K562 (cell line): ENCODE results near the gene ECT2L. TPM values are rescaled to one million over a fixed set of nuclear protein-coding genes. Genes with fewer than 3 reads are reported as not detected.

ENCODE experiments used
- ATAC-seq: fragments of 200-7000 bp; cut with Tn5 transposase; 3 replicates; pipeline ENCODE4 v1.9.1; 2020; ENCODE audit warnings: moderate library complexity
- BruUV-seq: library from RNA; stranded (reverse); fragments of 400-500 nt; replicated peaks from 2 replicates; lab custom pipeline; 2021; lab: Mats Ljungman, UMichigan
- CTCF ChIA-PET: fragments of 300-600 bp; formaldehyde crosslinking; extraction: SDS; loops from one replicate; lab custom pipeline; 2021; ENCODE audit warnings: low intra/inter-chr PET ratio; lab: Yijun Ruan, JAX
- POLR2A ChIA-PET: fragments of 300-600, 350-650 bp; sonication (Branson Sonifier 250); formaldehyde crosslinking; extraction: SDS; loops from one replicate; lab custom pipeline; 2021; ENCODE audit warnings: antibody characterized with exemption, inconsistent platforms; lab: Yijun Ruan, JAX
- DNase-seq, 4 experiments: peaks; one replicate each; pipeline versions ENCODE4 v3.0.0 to v3.0.0-alpha.2; 2011 to 2018; ENCODE audit warnings: low spot score in 3 of 4, mixed read lengths in 3 of 4; ENCODE audit errors: extremely low read depth in 1 of 4
- FAIRE-seq: peaks from 2 replicates; lab custom pipeline; 2011; peaks lifted over from hg19 to GRCh38; lab: Jason Lieb, UNC
- H2AFZ ChIP-seq: 2 replicates; pipeline ENCODE4 v1.6.0; 2011; ENCODE audit warnings: low read depth, low read length, control low read depth, inconsistent platforms
- H3K27ac ChIP-seq: fragments of 200-600 bp; 3 replicates; pipeline ENCODE4 v1.8.0; 2011; ENCODE audit warnings: low read depth, mild to moderate bottlenecking, control low read depth, inconsistent platforms, low read length, moderate library complexity, mixed read lengths; ENCODE audit errors: extremely low read depth
- H3K27me3 ChIP-seq, 2 experiments: fragments of 300-600 bp in 1 of 2; 2 replicates in 1 of 2; 3 replicates in 1 of 2; pipeline versions ENCODE4 v1.6.0 to v1.8.0; 2011; ENCODE audit warnings: inconsistent platforms in 2 of 2, low read length in 2 of 2, mild to moderate bottlenecking in 1 of 2, mixed read lengths in 1 of 2, moderate library complexity in 1 of 2; ENCODE audit not compliant: control insufficient read depth in 2 of 2, insufficient read depth in 2 of 2
- H3K36me3 ChIP-seq: fragments of 300-600 bp; 3 replicates; pipeline ENCODE4 v1.8.0; 2011; ENCODE audit warnings: mild to moderate bottlenecking, low read length, inconsistent platforms; ENCODE audit not compliant: control insufficient read depth, insufficient read depth
- H3K4me1 ChIP-seq, 2 experiments: fragments of 200-600 bp in 1 of 2; replicated peaks in 1 of 2; 2 replicates in 1 of 2; 3 replicates in 1 of 2; pipeline versions ENCODE4 v1.5.1 to v1.8.0; 2011; ENCODE audit warnings: inconsistent platforms in 2 of 2, low read length in 2 of 2, mild to moderate bottlenecking in 1 of 2, mixed read lengths in 1 of 2, moderate library complexity in 1 of 2; ENCODE audit not compliant: control insufficient read depth in 2 of 2, insufficient read depth in 2 of 2
- H3K4me2 ChIP-seq: 2 replicates; pipeline ENCODE4 v1.6.1; 2011; ENCODE audit warnings: low read length, control low read depth, inconsistent platforms, mixed read lengths; ENCODE audit not compliant: insufficient read depth
- H3K4me3 ChIP-seq: fragments of 200-600 bp; sonication (generic), shearing (Covaris generic); 2 replicates; pipeline ENCODE4 v1.5.1; 2016; ENCODE audit warnings: control low read depth, inconsistent platforms
- H3K79me2 ChIP-seq: fragments of 200-600 bp; 3 replicates; pipeline ENCODE4 v1.8.0; 2011; ENCODE audit warnings: low read length, inconsistent platforms; ENCODE audit not compliant: control insufficient read depth, insufficient read depth
- H3K9ac ChIP-seq, 2 experiments: 2 replicates each; pipeline versions ENCODE4 v1.6.0 to v1.6.1; 2011; ENCODE audit warnings: low read depth in 2 of 2, low read length in 2 of 2, control low read depth in 1 of 2, inconsistent platforms in 1 of 2, mild to moderate bottlenecking in 1 of 2, mixed read lengths in 1 of 2; ENCODE audit not compliant: insufficient read depth in 1 of 2
- H3K9me1 ChIP-seq: one replicate; pipeline ENCODE4 v1.6.0; 2011; ENCODE audit warnings: inconsistent platforms, mild to moderate bottlenecking, low read length, moderate library complexity; ENCODE audit not compliant: control insufficient read depth, insufficient read depth
- H3K9me3 ChIP-seq: replicated peaks from 2 replicates; pipeline ENCODE4 v1.5.1; 2011; ENCODE audit warnings: low read depth, low read length, inconsistent platforms; ENCODE audit not compliant: control insufficient read depth, insufficient read depth
- H4K20me1 ChIP-seq: replicated peaks from 2 replicates; pipeline ENCODE4 v1.6.1; 2011; ENCODE audit warnings: low read length, inconsistent platforms, mixed read lengths; ENCODE audit not compliant: control insufficient read depth, insufficient read depth
- HMG20B ChIP-seq: fragments of 250-450 bp; sonication (Bioruptor Pico); IDR thresholded peaks from 2 replicates; pipeline ENCODE4 v1.5.0; 2021; ENCODE audit warnings: mild to moderate bottlenecking
- HNRNPUL1 ChIP-seq: fragments of 200-400 bp; formaldehyde crosslinking; IDR thresholded peaks from 2 replicates; pipeline ENCODE4 v1.6.1; 2017; ENCODE audit warnings: low read length
- KAT2B ChIP-seq: IDR thresholded peaks from one replicate; pipeline ENCODE4 v1.6.1; 2012; ENCODE audit warnings: low read depth, mild to moderate bottlenecking, control low read depth, inconsistent platforms, low read length, moderate library complexity
- NELFE ChIP-seq: IDR thresholded peaks from 2 replicates; pipeline ENCODE4 v1.6.1; 2011; ENCODE audit warnings: mild to moderate bottlenecking; ENCODE audit not compliant: insufficient read depth, insufficient read length
- PBX2 ChIP-seq, 2 experiments: IDR thresholded peaks in 1 of 2; conservative IDR thresholded peaks in 1 of 2; 2 replicates each; pipeline ENCODE4 v1.6.1; 2016; ENCODE audit warnings: low read depth in 2 of 2, mild to moderate bottlenecking in 1 of 2, missing compliant biosample characterization in 1 of 2, missing genetic modification characterization in 1 of 2, moderate library complexity in 1 of 2
- SPI1 ChIP-seq: IDR thresholded peaks from 2 replicates; pipeline ENCODE4 v1.6.1; 2011; ENCODE audit warnings: low read depth, low read length, control low read depth, borderline replicate concordance
- U2AF1 ChIP-seq: fragments of 200-400 bp; formaldehyde crosslinking; optimal IDR thresholded peaks from 2 replicates; pipeline ENCODE3; 2017; ENCODE audit warnings: mild to moderate bottlenecking, low read depth, low read length, moderate library complexity
- ZHX1 ChIP-seq: fragments of 150-350 bp; conservative IDR thresholded peaks from 2 replicates; pipeline ENCODE4 v1.6.1; 2014; ENCODE audit warnings: low read length
- ZNF12 ChIP-seq: sonication (generic); formaldehyde crosslinking; IDR thresholded peaks from 2 replicates; pipeline ENCODE4 v1.4.0; 2020; ENCODE audit warnings: mild to moderate bottlenecking, missing genetic modification reagents
- ZNF384 ChIP-seq: IDR thresholded peaks from 2 replicates; pipeline ENCODE4 v1.6.1; 2012; ENCODE audit warnings: low read depth, low read length, improper control_type of control experiment
- ZNF780A ChIP-seq: fragments of 250-450 bp; sonication (Bioruptor Pico); IDR thresholded peaks from 2 replicates; pipeline ENCODE4 v1.5.0; 2021; ENCODE audit warnings: mild to moderate bottlenecking
- WGBS: fragments of 100-300 bp; shearing (Covaris generic); methylation state at CpG from one replicate; pipeline ENCODE4 v1.1.6; 2016; ENCODE audit warnings: low coverage, mixed read lengths; ENCODE audit not compliant: insufficient coverage; ENCODE audit errors: missing lambda C conversion rate; 5-methylcytosine and 5-hydroxymethylcytosine counted together
- in situ Hi-C: fragments of 300-500 bp; cut with MboI; formaldehyde crosslinking; loops from 4 replicates; pipeline ENCODE4 v1.15.0; 2018; ENCODE audit warnings: inconsistent platforms, mixed read lengths
- intact Hi-C: fragments of 100-400 bp; cut with micrococcal nuclease; formaldehyde crosslinking; loops from 2 replicates; pipeline ENCODE4 v1.14.2; 2022
- polyA plus RNA-seq, 8 experiments: library from polyadenylated mRNA; depleted of rRNA in 4 of 8; stranded (reverse) in 5 of 8; unstranded in 3 of 8; fragments of >200 nt; fragmentation: Nextera tagmentation in 2 of 8; fragmentation: Illumina TruSeq in 1 of 8; extraction: Ambion mirVana in 2 of 8; extraction: Trizol in 1 of 8; gene quantifications; 2 replicates each; pipeline versions ENCODE4 v1.2.1 to v1.2.3, GENCODE V29; 2011 to 2014; ENCODE audit warnings: inconsistent platforms in 1 of 8, missing spikeins in 1 of 8
- total RNA-seq, 7 experiments: library from RNA; depleted of rRNA in 6 of 7; stranded (reverse); fragments of >200 nt in 6 of 7; fragmentation: Illumina TruSeq in 2 of 7; extraction: Trizol in 2 of 7; gene quantifications; 2 replicates each; pipeline versions ENCODE4 v1.2.1 to v1.2.3, GENCODE V29; 2011 to 2021; ENCODE audit warnings: low replicate concordance in 1 of 7
- TF ChIP-seq, protein P1 (sequence below): fragments of 450-650 bp; IDR thresholded peaks from 2 replicates; pipeline ENCODE4 v1.6.1; 2016; ENCODE audit warnings: missing biosample characterization, missing genetic modification characterization

ECT2L gene
- total and polyA plus RNA-seq, 9 of the 15 experiments (the other 6 are each of a cell fraction or from before 2014, with no cell fraction given): 0.03 to 0.04 TPM; not detected in 7

DNA sequence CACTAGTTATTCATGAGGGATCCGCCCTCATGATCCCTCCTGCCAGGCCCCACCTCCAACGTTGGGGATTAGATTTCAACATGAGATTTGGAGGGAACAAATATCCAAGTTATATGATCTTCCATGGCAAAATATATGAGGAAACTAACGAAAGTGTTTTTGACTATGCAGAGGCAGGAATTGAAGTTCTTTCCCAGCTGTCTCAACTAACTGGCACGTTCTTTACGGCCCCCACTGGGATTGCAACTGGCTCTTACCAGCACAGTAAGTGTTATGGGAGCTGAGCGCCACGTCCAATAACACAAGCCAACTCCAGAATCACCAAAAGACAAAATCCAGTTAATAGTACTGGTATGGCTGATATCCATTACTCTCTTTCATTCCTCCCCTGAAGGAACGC is 66.6 kb downstream of the ECT2L start (continued):
- TF ChIP-seq ZHX1 (no peak), ZNF780A (CRISPR knock-in tag) (no peak), NELFE (no peak), KAT2B (no peak), HNRNPUL1 (no peak), U2AF1 (no peak), ZNF12 (CRISPR knock-in tag) (no peak)
- TF ChIP-seq, protein P1, sequence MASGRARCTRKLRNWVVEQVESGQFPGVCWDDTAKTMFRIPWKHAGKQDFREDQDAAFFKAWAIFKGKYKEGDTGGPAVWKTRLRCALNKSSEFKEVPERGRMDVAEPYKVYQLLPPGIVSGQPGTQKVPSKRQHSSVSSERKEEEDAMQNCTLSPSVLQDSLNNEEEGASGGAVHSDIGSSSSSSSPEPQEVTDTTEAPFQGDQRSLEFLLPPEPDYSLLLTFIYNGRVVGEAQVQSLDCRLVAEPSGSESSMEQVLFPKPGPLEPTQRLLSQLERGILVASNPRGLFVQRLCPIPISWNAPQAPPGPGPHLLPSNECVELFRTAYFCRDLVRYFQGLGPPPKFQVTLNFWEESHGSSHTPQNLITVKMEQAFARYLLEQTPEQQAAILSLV (tag): no peak

GRCh38 chr6:138863321-138863720 is 67.4 kb downstream of the ECT2L start:
- DNase-seq (no peak), FAIRE-seq (no peak), ATAC-seq (no peak)
- Histone ChIP-seq H3K9me1 (no peaks in the 10 kb centered on the region), H3K4me1 (no peaks in the 10 kb centered on the region), H3K27ac (no peak overlapping the region), H3K4me2 (no peak overlapping the region), H3K9me3 (no peaks in the 10 kb centered on the region), H3K4me3 (no peak overlapping the region), H2AFZ (no peak overlapping the region), H3K27me3 (peaks cover 24% of the 10 kb centered on the region in 2 experiments), H3K36me3 (no peaks in the 10 kb centered on the region), H4K20me1 (no peaks in the 10 kb centered on the region), H3K79me2 (no peaks in the 10 kb centered on the region), H3K9ac (no peak overlapping the region)
- CTCF ChIA-PET: no interaction called here
- intact Hi-C loops (no loop called here), in situ Hi-C loops (no loop called here)
- TF ChIP-seq ZNF384 (no peak), PBX2 (CRISPR knock-in tag; IDR thresholded peaks at IDR 0.05; ENCODE audit: low read depth) (no peak), PBX2 (tag; conservative IDR thresholded peaks at IDR 0.05; ENCODE audit: low read depth) (no peak), SPI1 (0 out of 2 replicates have a peak, but pooled peaks have one; percentile 14), HMG20B (CRISPR knock-in tag) (no peak)
- WGBS: 6% methylated on average over 9 of the region's 9 CpGs
- no TSS peak for BruUV-seq
- POLR2A ChIA-PET: no interaction called here
